Prostate gland (tissue), 2 donors: ENCODE measurements around the gene TOP3B.

Experiments used
- POLR2A ChIP-seq: fragments of 450-650 bp; IDR thresholded peaks from one replicate; pipeline ENCODE4 v1.6.1; 2016; ENCODE audit warnings: antibody characterized with exemption, mild to moderate bottlenecking
- TF ChIP-seq, protein P1 (sequence below), 4 experiments: fragments of 200-600 bp in 2 of 4; fragments of 450-650 bp in 2 of 4; sonication (generic) in 2 of 4; IDR thresholded peaks; 1 replicate in 3 of 4; 2 replicates in 1 of 4; pipeline ENCODE4 v1.5.1; 2016 to 2019; ENCODE audit warnings: antibody characterized with exemption in 4 of 4, mild to moderate bottlenecking in 2 of 4, moderate library complexity in 2 of 4

DNA sequence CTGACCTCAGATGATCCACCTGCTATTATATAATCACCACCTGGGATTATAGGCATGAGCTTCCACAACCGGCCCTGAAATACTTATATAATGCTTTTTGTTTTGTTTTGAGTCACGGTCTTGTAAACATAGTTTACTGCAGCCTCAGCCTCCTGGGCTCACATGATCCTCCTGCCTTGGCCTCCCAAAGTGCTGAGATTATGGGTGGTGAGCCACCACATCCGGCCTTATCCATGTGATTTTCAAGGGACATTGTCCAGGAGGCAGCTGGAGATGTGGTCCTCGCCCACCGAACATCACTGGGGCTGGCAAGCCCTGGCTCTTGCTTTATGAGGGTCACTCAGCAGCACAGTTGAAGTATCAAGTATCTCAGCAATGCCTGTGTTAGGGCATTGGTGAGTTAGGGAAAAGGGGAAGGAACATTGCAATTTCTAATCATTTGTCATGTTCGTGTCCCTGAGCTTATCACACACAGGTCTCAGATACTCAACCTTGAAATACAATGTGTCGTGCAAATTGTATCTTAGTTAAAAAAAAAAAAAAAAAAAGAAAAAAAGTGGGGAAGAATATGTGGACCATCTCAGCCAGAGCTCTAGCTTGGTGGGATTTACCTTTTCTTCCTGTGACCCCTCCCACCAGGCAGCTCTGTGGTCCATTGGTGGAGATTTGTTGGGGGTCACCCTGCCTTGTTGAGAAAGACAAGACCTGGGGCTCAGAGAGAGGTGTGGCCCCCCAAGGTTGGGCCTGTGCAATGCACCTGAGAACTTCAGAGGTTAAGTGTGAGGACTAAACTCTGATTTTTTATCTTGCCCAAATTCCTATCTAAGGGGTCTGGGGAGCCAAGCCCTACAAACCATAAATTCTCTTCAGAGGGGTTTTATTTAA lies 74.7 kb downstream of the TOP3B start:
- TF ChIP-seq, protein P1, sequence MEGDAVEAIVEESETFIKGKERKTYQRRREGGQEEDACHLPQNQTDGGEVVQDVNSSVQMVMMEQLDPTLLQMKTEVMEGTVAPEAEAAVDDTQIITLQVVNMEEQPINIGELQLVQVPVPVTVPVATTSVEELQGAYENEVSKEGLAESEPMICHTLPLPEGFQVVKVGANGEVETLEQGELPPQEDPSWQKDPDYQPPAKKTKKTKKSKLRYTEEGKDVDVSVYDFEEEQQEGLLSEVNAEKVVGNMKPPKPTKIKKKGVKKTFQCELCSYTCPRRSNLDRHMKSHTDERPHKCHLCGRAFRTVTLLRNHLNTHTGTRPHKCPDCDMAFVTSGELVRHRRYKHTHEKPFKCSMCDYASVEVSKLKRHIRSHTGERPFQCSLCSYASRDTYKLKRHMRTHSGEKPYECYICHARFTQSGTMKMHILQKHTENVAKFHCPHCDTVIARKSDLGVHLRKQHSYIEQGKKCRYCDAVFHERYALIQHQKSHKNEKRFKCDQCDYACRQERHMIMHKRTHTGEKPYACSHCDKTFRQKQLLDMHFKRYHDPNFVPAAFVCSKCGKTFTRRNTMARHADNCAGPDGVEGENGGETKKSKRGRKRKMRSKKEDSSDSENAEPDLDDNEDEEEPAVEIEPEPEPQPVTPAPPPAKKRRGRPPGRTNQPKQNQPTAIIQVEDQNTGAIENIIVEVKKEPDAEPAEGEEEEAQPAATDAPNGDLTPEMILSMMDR (IDR thresholded peaks at IDR 0.05) = no peak
- no peak for TF ChIP-seq POLR2A
